Adrenal gland (tissue), 12 donors: ENCODE results near the gene SNAP25. TPM values are rescaled to one million over a fixed set of nuclear protein-coding genes. Genes with fewer than 3 reads are reported as not detected.

Experiments used
- DNase-seq, 7 donors: peaks; one replicate each; pipeline ENCODE4 v3.0.0-alpha.2; 2019 to 2020
- H3K27ac ChIP-seq, 5 donors: fragments of 200-600 bp; sonication (generic) in 4 of 5; 1 replicate in 3 of 5; 2 replicates in 2 of 5; pipeline versions ENCODE4 v1.5.1 to v1.8.0; 2016 to 2020; ENCODE audit warnings: mild to moderate bottlenecking in 1 of 5
- H3K27me3 ChIP-seq: fragments of 200-600 bp; 2 replicates; pipeline ENCODE4 v1.8.0; 2021
- H3K36me3 ChIP-seq, 2 donors: fragments of 200-600 bp; replicated peaks in 1 of 2; 1 replicate in 1 of 2; 2 replicates in 1 of 2; pipeline versions ENCODE4 v1.5.1 to v1.8.0; 2018 to 2022
- H3K4me1 ChIP-seq, 2 donors: fragments of 200-600 bp; replicated peaks in 1 of 2; 1 replicate in 1 of 2; 2 replicates in 1 of 2; pipeline versions ENCODE4 v1.5.1 to v1.8.0; 2018 to 2021
- H3K4me3 ChIP-seq, 4 donors: fragments of 200-600 bp; sonication (generic) in 3 of 4; one replicate each; pipeline ENCODE4 v1.5.1; 2016 to 2018
- H3K9me3 ChIP-seq, 3 donors: fragments of 200-600 bp; sonication (generic) in 1 of 3; replicated peaks in 1 of 3; 1 replicate in 2 of 3; 2 replicates in 1 of 3; pipeline versions ENCODE4 v1.5.1 to v1.8.0; 2016 to 2021
- CTCF ChIP-seq, 6 experiments: fragments of 450-650 bp in 4 of 6; fragments of 200-600 bp in 2 of 6; sonication (generic) in 1 of 6; IDR thresholded peaks; 1 replicate in 5 of 6; 2 replicates in 1 of 6; pipeline versions ENCODE4 v1.5.1 to v1.8.0; 2016 to 2021; ENCODE audit warnings: antibody characterized with exemption in 6 of 6, mild to moderate bottlenecking in 2 of 6, moderate library complexity in 1 of 6
- POLR2A ChIP-seq, 2 donors: fragments of 450-650 bp; IDR thresholded peaks; one replicate each; pipeline ENCODE4 v1.6.1; 2017; ENCODE audit warnings: antibody characterized with exemption in 2 of 2, mild to moderate bottlenecking in 2 of 2, moderate library complexity in 1 of 2
- WGBS, 4 donors: extraction: QIAGEN DNeasy Blood & Tissue Kit in 2 of 4; methylation state at CpG; one replicate each; pipeline versions ENCODE4 v1.1.5 to v1.1.7; 2013 to 2017; 5-methylcytosine and 5-hydroxymethylcytosine counted together
- intact Hi-C, 2 donors: fragments of 100-400 bp; cut with DNase I; formaldehyde crosslinking; loops; one replicate each; pipeline versions ENCODE4 v1.14.1 to v1.15.0; 2022 to 2023
- polyA plus RNA-seq, 3 donors: library from polyadenylated mRNA; stranded (reverse); fragments of 200-250 nt in 2 of 3; fragments of 350-450 nt in 1 of 3; fragmentation: Illumina TruSeq in 1 of 3; extraction: RNeasy Lipid Tissue Mini Kit (QIAGEN cat#74804) in 1 of 3; gene quantifications; one replicate each; pipeline ENCODE4 v1.2.3, GENCODE V29; 2013 to 2014
- total RNA-seq, 9 donors: library from RNA; depleted of rRNA in 4 of 9; stranded (reverse); fragments of >200 nt in 4 of 9; fragments of 120-200 nt in 1 of 9; fragmentation: NEBNext Ultra II Directional in 1 of 9; extraction: Animal tissue kit (Norgen Biotek cat#: 25700) in 1 of 9; gene quantifications; one replicate each; pipeline versions ENCODE4 v1.1.0 to v1.2.4, GENCODE V29; 2013 to 2023
- donor health status: healthy with polysubstance abuse.
- donor health status: Bipolar disorder and iron deficiency.
- donor health status: DM: yes; HTN: yes; CAD: no.
- donor health status: DM: no; HTN: no; CAD: no.
- donor health status: DM: no; HTN: no; CAD: no.
- donor health status: DM: yes; HTN: yes; CAD: no.

The SNAP25 gene
- total and polyA plus RNA-seq, 12 donors: 1.0 to 35.9 (median 11.8) TPM; not detected in 1

DNA sequence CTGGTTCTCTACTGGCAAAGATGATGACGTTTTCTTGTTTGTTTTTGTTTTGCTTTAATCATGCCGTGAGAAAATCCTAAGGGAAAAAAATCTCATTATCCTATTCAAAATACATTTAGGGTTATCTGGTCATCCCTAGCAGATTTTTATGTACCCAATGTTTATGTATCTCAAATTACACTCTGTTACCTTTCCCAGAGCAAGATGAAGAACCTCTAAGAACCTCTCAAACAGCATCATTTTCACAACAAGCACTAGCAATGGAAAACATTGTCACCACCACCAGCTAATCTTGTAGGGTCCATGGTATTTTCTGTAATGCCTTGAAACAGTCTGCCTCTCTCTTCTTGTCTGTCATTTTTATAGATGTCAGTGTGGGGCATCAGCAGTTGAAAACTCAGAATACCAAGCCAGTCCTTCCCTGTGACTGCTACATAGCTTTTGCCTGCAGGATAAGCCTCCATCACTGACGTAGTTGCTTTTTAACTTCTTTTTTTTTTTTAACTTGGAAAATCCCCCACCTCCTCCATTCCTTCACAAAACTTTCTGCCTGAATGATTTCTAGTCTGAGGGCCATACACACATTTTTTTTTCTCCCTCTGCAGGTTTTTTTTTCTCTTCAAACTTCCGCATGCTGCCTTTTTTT, 2.4 kb upstream of the SNAP25 start:
- DNase-seq: no peak
- H3K27ac ChIP-seq: peak overlapping the region in 1 of 5 donors; percentile 85
- H3K4me1 ChIP-seq: no peaks in the 10 kb centered on the region
- peaks cover 23% of the 10 kb centered on the region for H3K27me3 ChIP-seq
- intact Hi-C loops: no loop called here
- TF ChIP-seq CTCF (IDR thresholded peaks at IDR 0.05) (no peak), POLR2A (IDR thresholded peaks at IDR 0.05) (no peak)
- no peaks in the 10 kb centered on the region for H3K36me3 ChIP-seq
- H3K4me3 ChIP-seq: no peak overlapping the region
- H3K9me3 ChIP-seq: no peaks in the 10 kb centered on the region
- 41 to 54% (median 48%) methylated on average over 4 of the region's 4 CpGs for WGBS, 4 donors

GRCh38 chr20:10217721-10218410, 764 bp upstream of the SNAP25 start:
- intact Hi-C loops: no loop called here

GRCh38 chr20:10219452-10219791, 792 bp downstream of the SNAP25 start:
- DNase-seq: peak; percentile 66 to 84 (median 81)

More at GRCh38 chr20:10217721-10218410, 764 bp upstream of the SNAP25 start:
- peak; percentile 47 to 89 (median 61) for DNase-seq
- no peaks in the 10 kb centered on the region for H3K4me1 ChIP-seq
- H3K27ac ChIP-seq: peak overlapping the region in 4 of 5 donors; percentile 21 to 92 (median 64)
- WGBS, 4 donors: 0 to 2% (median 1%) methylated on average over 29 to 40 of the region's 40 CpGs
- TF ChIP-seq POLR2A (IDR thresholded peaks at IDR 0.05) (peak; percentile 64 to 66), CTCF (IDR thresholded peaks at IDR 0.05) (no peak)
- no peaks in the 10 kb centered on the region for H3K36me3 ChIP-seq
- peak overlapping the region in 1 of 4 donors; percentile 26 for H3K4me3 ChIP-seq
- H3K27me3 ChIP-seq: peaks cover 23% of the 10 kb centered on the region
- no peaks in the 10 kb centered on the region for H3K9me3 ChIP-seq

More at GRCh38 chr20:10219452-10219791, 792 bp downstream of the SNAP25 start:
- Histone ChIP-seq H3K4me1 (no peaks in the 10 kb centered on the region), H3K27me3 (peaks cover 23% of the 10 kb centered on the region), H3K27ac (peak overlapping the region in 2 of 5 donors; percentile 85 to 92), H3K36me3 (no peaks in the 10 kb centered on the region), H3K4me3 (peak overlapping the region in 1 of 4 donors; percentile 43), H3K9me3 (no peaks in the 10 kb centered on the region)
- no peak for TF ChIP-seq CTCF (IDR thresholded peaks at IDR 0.05)
- TF ChIP-seq POLR2A (IDR thresholded peaks at IDR 0.05): peak in 1 of 2 donors; percentile 1
- 0 to 2% (median 1%) methylated on average over 4 to 32 of the region's 32 CpGs for WGBS, 4 donors
- intact Hi-C loops: no loop called here
